GM23248 (cell line): Measurements from ENCODE around the gene CAMTA1.

Experiments used
- EZH2 ChIP-seq: fragments of 200-600 bp; sonication (generic); IDR thresholded peaks from 2 replicates; pipeline ENCODE4 v1.6.1; 2018; ENCODE audit warnings: antibody characterized with exemption, mild to moderate bottlenecking; ENCODE audit not compliant: insufficient read depth, poor library complexity, severe bottlenecking
- EZH2phosphoT487 ChIP-seq: fragments of 200-600 bp; sonication (generic); IDR thresholded peaks from 2 replicates; pipeline ENCODE4 v1.6.1; 2018; ENCODE audit warnings: antibody characterized with exemption, moderate library complexity, mild to moderate bottlenecking, low read depth; ENCODE audit not compliant: insufficient read depth

- TF ChIP-seq EZH2 (no peak), EZH2phosphoT487 (no peak)
These were observed 659.1 kb downstream of the CAMTA1 start for GRCh38 chr1:7444363-7444762.
